GM19452 (cell line): ENCODE data around the gene KRAS.

Experiments
- ATAC-seq: cut with Tn5 transposase; IDR thresholded peaks from one replicate; pipeline ENCODE4 v1.9.1; 2021; ENCODE audit not compliant: unreplicated experiment

Gene KRAS

DNA sequence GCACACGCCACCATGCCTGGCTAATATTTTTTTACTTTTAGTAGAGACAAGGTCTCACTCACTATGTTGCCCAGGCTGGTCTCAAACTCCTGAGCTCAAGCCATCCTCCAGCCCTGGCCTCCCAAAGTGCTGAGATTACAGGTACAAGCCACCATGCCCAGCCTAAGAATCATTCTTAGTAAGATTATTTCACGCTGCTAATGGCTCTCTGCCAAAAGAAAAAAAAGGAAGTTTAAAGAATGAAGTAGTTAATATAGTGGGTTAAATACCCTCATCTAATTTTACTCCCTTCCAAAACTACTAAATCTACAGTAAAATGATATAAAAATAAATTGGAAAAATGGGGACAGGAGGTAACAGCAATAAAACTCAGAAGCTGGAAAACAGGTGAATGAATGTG is 53.1 kb downstream of the KRAS start:
- ATAC-seq, result no peak

DNA sequence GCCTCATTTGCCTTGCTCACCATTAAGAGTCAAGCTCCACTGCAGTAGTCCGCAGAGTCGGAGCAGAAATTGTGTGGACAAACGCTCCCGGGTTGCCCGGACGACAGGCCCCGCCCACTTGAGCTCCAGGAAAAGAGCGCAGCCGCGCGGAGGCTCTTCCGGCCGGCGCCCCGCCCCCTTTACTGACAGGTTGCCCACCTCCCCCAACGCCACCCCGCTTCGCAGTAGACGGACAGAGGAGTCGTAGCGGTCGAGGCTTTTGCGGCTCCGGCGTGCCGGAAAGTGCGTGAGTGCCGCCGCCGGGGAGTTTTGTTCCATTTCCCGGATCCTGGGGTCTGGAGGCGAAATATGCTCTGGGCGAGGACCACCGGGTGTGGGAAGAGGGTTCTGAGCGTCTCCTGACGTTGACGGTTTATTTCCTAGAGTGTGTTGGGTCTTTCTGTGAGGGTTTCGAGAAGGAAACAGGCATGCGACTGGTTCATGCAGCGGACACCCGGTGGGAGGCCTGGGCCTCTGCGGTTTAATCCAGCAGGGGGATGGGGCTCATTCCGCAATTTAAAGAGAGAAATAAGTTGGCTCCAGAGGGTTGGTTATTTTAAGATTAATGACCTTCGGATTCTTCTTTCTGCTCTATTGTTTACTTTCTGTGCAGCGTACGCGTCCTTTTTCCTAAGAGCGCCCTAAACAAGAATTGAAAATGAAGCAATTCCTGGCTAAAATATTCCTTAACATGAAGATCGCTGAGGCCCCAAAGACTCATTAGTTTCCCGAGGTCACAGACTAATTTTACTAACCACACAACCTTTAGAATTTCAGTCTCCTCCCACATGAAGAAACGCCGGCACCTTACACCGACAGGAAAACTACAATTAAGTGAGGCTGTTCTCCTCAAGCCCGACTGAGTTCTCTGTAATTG is 55.4 kb downstream of the KRAS start, which contains the start of the genes DNAI7 and ETFRF1:
DNAI7 (minus strand) TSS at position 105 of the 916 bp plus-strand sequence; CDS start at position 23, 82 bp downstream.
ETFRF1 (plus strand) TSS at position 182 of the 916 bp plus-strand sequence. CDS start 8,720 bp downstream, outside the sequence.
- ATAC-seq, result peak; percentile 90

DNA sequence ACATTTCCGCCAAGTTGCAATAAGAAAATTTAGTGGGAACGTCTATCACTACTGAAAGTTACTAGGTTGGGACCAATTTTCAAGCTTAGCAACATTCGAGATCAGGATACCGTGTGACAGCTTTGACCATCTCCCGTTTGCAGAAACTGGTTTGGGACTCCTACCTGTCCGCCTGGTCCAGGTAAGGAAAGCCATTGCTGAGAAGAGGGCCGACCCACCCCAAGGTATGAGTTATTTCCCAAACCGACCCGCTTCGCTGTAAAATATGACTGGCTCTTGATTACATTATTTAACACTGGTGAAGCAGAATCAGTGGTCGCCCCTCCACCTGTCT is 56.0 kb downstream of the KRAS start:
- ATAC-seq, result no peak

DNA sequence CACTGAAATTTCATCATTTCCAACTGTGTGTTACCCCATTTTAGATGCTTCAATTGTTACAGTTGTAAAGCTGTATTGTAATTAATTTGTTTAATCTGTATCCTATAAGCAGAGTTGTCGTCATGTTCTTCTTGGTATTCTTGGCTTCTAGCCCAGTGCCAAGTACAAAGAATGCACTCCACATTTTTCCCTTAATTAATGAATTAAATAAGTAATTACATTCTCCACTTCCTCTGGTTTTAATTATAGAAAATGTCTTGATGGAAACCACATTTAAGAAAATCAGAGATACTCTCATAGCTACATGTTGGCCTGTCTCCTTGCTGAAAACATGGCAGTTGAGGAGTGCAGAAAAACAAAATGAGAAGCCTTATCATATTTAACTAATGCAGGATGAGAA is 56.5 kb downstream of the KRAS start:
- ATAC-seq, result no peak

DNA sequence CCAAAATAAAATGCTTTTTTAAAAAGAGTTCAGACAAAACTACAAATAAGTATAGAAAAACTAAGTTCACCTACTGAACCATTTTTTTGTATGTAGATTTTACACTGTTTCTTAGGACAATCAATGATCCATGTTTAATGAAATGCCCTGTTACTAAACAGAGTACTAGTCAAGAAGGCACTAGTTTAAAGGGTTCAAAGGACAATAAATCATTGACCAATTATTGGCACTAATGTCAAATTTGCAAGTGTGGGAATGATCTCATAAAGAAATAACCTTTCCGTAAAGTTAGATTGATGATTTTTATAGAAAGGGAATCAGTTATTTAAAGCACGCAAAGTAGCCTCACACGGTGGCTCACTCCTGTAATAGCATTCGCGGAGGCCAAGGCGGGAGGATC is 59.9 kb downstream of the KRAS start:
- ATAC-seq, result no peak

DNA sequence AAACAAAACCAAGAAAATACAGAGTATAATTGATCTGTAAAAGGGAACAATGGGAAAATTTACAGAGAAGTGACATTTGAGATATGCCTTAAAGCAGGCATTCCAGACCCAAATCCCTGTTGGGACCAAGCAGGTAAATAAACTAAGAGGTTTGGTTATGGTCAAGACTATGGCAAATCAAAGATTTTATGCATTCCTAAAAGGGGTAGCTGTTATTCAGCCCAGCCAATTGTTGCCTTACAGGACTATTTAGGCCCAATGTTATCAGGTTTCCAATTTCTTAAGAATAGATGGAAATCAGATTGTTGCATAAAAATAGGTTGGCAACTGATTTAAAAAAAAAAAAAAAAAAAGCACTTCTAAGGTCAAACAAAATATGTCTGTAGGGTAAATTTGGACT is 61.1 kb downstream of the KRAS start:
- no peak for ATAC-seq

DNA sequence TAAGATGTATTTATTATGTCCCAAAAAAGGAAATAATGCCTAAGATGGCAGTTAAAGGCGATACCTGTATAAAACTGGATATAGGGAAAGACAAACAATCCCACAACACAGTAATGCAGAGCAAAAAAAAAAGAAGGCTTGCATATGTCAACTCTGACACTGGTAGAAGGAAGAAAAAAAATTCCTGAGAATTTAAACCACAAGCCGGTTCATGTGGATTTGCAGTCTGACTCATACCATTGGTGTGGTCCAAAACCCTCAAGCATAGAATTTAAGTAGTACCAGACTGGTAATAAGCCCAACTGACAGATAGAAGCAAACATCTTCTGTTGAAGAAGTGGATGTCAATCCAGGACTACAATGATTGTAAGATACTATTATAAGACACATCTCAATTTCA is 62.9 kb downstream of the KRAS start:
- ATAC-seq, result no peak

DNA sequence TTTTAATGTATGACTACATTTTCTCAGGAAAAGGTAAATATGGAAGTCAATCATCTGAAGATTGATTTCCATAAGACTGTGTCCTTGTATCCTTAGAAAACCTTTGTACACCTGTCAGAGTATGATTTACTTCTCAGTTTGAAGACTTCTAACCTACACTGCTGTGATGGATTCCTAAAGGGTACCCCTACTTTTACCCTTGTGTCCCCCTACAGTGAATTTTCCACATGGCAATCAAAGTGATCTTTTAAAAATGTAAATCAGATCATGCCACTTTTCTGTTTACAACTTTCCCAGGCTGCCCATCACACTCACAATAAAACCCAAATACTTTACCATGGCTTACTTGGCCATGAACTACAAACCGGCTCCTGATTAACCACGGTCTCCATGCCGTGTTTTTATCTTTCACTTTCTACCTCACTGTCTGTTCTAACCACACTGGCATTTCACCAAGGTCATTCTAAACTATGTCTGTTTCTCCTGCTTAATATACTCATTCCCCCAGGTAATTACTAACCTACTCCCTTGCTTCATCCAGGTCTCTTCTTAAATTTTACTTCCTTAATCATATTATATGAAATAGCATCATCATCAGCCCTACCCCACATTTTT is 63.8 kb downstream of the KRAS start:
- ATAC-seq, result peak; percentile 90

DNA sequence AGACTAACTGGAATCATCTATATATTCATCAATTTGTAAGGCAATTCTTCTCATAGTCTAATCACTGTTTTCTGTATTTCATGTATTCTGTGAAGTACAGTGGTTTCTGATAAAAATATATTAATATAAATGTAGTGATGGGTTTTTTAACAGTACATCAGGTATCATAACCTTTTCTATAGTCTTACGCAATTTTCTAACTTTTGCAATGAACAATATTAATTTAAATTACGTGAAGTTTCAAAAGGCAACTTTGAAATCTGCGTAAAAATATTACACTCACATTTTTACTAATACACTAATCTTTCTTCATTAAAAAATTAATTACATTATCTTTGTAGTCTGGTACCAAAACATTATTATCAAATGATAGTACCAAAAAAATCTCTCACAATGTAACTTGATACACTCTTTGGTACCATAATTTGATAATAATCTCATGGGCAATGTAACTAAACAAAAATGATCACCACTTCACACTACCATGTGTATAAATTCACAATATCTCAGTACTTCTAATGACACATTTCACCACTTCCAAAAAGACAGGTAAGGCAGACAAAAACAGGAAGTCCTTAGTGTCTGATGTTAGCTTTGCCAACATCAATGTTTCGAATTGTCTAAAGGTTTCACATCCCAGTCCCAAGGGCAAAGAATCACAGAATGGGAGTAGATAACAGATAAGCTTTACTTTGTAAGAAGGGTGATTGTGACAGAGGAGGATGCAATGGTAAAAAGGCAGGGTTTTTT is 64.5 kb downstream of the KRAS start:
- ATAC-seq, result peak; percentile 43

DNA sequence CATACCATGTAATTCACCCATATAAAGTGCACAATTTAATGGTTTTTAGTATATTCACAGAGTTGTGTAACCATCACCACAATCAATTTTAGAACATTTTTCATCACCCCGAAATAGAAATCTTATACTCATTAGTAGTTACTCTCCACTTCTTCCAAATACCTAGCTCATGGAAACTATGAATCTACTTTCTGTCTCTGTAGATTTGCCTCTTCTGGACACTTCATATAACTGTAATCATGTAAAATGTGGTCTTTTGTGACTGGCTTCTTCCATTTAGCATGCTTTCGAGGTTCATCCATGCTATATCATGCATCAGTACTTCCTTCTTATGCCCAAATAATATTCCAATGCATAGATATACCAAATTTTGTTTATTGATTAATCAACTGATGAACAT is 66.6 kb downstream of the KRAS start:
- no peak for ATAC-seq

DNA sequence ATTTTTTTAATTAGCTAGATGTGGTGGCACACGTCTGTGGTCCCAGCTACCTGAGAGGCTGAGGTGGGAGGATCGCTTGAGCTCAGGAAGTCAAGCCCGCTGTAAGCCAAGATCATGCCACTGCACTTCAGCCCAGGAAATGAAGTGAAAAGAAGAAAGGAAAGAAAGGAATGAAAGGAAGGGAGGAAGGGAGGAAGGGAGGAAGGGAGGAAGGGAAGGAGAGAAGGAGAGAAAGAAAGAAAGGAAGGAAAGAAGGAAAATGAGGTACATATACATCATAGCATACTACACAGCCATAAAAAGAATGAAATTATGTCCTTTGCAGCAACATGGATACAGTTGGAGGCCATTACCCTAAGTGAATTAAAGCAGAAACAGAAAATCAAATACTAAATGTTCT is 68.0 kb downstream of the KRAS start:
- no peak for ATAC-seq

DNA sequence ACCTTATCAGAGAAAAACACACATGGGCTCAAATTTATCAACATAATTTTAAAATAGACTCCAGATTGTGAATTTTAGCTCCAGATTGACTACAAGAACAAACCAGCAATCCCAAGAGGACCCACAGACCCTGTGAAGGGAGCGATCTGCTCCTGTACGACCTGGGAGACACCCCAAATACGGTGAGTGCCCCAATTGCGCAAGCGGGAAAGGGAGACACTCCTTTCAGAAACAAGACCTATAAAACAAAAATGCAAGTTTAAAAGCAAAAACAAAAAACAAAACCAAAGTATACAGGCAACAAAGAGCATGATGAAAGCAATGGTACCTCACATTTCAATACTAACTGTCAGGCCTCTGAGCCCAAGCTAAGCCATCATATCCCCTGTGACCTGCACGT is 87.9 kb downstream of the KRAS start:
- ATAC-seq, result no peak

DNA sequence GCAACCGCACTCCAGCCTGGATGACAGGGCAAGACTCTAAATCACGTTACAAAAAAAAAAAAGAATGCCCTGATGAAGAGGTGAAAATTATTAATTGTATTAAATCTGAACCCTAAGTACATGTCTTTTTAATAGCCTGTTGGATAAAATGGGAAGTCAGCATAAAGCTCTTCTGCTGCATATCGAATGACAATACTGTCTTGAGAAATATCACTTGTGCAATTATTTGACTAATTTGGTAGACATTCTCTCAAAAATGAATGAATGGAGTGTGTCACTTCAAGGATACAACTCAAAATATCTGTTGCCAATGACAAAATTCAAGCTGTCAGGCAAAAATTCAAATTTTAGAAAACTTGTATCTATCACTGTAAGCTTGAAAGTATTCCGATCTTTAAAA is 94.7 kb downstream of the KRAS start:
- ATAC-seq, result no peak

DNA sequence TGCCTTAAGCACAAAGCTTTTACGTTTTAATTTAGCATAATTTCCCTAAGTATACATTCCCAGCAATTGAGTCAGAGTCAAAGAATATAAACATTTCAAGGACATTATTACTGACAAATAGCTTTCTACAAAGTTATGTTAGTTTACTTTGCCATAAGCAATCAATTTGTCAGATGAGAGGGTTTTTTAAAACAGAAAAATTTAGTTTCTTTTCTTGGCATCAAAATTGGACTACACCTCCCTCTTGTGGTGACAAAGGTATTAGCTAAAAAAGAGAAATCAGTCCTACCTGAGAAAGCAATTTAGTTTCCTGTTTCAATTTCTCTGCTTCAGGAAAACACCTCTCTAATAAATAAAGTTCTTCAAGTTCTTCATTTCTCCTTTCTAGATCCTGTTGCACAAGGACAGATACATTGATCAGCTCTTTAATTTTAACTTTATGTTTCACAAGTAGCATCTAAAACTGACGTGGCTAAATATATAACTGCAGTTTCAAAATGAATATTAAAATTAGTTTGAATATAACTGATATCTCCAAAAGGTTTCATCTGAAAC is 95.6 kb downstream of the KRAS start:
- peak; percentile 49 for ATAC-seq
